HG03108 (cell line): Measurements from ENCODE around the gene MYLK4.
"Not testable (repeated sequence)": the region's sequence is repeated elsewhere in the genome, so short reads cannot be mapped to it uniquely, and the experiment has no call there.

Experiments
- ATAC-seq: cut with Tn5 transposase; IDR thresholded peaks from one replicate; pipeline ENCODE4 v1.9.1; 2021; ENCODE audit warnings: moderate library complexity; ENCODE audit not compliant: unreplicated experiment

The MYLK4 gene

DNA sequence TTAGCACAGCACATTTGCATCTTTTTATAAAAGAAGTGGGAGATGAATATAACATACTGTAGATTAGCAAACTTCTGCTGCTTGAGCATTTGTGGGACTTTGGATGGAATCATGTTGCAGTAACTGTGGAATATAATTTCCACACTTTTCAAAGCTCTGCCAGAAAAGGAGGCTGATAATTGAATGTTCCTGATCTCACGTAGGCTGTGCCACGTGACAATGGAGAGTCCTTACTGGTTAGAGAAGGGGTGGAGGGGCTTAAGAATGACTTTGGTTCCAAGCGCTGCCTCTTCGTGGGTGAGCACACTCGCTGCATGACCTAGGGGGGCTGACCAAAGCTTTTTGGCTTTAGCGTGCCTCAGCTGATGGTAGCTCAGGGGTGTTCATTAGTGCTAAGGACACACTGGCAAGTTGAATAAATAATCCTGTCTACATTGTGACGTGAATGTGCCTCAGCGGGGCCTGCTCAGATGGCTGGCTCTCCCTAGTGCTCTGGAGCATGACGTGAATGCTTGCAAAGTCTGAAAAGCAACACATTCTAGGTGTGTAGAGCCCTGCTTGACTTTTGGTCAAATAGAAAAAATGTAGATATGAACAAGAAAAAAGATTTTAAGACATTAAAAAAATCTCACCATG, 29.5 kb upstream of the MYLK4 start:
- ATAC-seq = no peak

GRCh38 chr6:2777249-2777648, 26.5 kb upstream of the MYLK4 start:
- ATAC-seq = no peak

DNA sequence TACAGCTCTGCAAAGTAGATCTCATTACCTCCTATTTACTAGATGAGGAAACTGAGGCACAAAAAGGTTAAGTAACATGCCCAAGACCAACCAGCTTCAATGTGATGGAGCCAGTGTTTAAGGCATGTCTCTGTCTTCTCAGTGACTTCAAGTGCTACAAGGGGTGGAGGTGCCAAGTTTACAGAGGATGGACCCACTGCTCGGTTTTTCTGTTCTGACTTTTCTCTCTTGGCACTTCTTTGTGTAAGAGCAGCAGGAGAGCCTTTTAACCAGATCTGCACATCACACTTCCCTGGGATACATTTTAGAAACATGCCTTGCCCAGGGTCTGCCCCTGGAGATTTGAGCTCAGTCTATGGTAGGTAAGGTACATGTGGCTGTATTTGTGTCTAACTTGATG, 24.3 kb upstream of the MYLK4 start:
- no peak for ATAC-seq

- ATAC-seq = no peak
Observed at GRCh38 chr6:2773449-2773848, 22.7 kb upstream of the MYLK4 start.

GRCh38 chr6:2772840-2773239, 22.1 kb upstream of the MYLK4 start:
- ATAC-seq = no peak

DNA sequence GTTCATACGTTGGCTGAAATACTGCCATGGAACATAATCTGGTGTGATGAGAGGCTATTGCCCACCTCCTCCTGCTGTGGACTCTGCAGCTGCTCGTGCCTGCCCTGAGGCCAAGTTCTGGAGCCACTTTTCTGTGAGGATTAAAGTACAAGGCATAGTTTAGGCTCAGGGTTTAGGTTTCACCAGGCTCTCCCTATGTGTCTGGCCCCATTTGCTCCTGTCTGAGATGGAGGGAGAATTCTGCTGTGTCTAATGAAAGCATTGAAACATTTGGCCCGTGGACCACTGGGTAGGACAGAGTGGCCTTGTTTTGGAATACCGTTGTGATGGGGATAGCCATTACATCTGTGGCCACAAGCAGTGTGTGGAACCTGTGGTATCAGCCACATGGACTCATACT, 20.4 kb upstream of the MYLK4 start:
- no peak for ATAC-seq

DNA sequence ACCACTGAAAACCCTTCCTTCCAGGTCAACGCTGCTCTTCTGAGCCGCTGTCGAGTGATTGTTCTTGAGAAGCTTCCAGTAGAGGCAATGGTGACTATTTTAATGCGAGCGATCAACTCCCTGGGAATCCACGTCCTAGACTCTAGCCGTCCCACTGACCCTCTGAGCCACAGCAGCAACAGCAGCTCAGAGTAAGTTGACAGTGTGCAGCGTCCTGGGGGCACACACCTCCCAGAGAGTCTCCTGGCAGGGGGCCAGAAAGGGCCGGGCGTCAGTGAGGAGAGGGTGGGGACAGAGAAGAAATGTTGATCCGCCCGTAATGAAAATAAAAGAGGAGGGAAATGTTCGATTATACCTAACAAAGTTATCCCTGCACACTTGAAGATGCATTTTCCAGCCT, 19.4 kb upstream of the MYLK4 start:
- no peak for ATAC-seq

GRCh38 chr6:2768696-2769095, 18.0 kb upstream of the MYLK4 start:
- no peak for ATAC-seq

GRCh38 chr6:2767657-2768524, 17.2 kb upstream of the MYLK4 start:
- ATAC-seq = no peak

- ATAC-seq = no peak
Observed at GRCh38 chr6:2766767-2767656, 16.3 kb upstream of the MYLK4 start.

DNA sequence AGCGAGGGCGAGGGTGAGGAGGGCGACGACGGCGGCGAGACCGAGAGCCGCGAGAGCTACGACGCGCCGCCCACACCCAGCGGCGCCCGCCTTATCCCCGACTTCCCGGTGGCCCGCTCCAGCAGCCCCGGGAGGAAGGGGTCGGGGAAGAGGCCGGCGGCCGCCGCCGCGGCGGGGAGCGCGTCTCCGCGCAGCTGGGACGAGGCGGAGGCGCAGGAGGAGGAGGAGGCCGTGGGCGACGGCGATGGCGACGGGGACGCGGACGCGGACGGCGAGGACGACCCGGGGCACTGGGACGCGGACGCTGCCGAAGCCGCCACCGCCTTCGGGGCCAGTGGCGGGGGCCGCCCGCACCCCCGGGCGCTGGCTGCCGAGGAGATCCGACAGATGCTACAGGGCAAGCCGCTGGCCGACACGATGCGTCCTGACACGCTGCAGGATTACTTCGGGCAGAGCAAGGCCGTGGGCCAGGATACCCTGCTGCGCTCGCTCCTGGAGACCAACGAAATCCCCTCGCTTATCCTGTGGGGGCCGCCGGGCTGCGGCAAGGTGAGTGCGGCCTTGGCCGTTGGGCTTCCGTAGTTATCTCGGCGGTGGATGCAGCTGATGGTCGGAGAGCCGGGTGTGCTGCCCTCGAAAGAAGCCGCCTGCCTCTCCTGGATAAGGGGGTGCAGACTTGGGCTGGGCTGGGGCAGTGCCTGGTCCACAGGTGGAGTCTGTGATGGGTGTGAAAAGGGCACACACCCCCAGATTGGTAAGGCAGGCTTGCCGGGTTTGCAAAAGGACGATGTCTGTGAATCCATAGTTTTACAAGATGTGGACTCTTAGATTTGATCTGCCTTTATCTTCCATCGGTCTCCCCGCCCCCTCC, 15.4 kb upstream of the MYLK4 start:
- ATAC-seq = peak; percentile 10

DNA sequence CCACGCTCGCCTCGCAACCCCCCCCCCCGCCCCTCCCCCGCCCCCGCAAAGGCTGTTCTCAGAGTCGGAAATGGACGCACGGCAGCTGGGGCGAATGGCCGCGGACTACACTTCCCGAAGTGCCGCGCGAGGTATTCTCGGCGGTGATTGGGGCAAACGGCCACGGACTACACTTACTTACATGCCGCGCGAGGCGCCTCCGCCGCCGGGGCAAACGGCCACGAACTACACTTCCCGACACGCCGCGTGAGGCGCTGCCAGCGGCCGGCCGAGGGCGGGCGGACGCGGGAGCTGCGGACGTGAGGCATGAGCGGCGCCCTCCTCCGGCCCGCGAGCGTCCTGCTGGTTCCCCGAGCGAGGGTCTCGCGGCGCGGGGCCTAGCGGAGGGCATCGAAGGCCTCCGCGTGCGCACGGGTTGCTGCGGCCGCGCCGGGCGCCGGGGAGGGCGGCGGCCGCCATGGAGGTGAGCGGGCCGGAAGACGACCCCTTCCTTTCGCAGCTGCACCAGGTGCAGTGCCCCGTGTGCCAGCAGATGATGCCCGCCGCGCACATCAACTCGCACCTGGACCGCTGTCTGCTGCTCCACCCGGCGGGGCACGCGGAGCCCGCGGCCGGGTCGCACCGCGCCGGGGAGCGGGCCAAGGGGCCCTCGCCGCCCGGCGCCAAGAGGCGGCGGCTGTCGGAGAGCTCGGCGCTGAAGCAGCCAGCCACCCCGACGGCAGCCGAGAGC, 14.6 kb upstream of the MYLK4 start, which contains the start of gene WRNIP1:
WRNIP1 (plus strand) TSS at position 228 of the 730 bp plus-strand sequence; CDS start at position 458, 230 bp downstream.
- peak; percentile 87 for ATAC-seq

DNA sequence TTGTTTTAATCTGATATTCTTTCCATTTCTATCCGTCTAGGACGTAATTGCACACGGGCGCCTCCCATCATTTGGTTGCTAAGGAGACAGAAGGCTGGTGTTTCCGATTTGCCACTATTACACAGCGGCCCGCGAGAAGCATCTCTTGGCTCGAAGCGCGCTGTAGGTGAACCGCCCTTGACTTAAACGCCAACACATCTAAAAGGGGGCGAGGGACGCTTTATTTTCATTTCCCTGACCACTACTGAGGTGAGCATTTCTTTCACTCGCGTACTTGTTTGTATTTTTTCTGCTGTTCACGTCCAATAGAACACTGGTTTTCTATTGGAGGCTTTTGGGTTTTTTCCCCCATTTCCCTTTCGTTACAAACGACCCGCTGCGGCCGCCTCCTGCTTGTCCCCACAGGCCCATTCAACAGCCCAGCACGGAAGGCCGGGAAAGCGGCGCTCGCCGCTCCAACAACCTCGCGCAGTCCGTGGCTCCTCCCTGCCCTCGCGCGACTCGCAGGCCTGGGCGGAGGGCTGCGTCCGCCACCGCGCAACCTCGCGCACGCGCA, 14.0 kb upstream of the MYLK4 start:
- ATAC-seq = peak; percentile 46

DNA sequence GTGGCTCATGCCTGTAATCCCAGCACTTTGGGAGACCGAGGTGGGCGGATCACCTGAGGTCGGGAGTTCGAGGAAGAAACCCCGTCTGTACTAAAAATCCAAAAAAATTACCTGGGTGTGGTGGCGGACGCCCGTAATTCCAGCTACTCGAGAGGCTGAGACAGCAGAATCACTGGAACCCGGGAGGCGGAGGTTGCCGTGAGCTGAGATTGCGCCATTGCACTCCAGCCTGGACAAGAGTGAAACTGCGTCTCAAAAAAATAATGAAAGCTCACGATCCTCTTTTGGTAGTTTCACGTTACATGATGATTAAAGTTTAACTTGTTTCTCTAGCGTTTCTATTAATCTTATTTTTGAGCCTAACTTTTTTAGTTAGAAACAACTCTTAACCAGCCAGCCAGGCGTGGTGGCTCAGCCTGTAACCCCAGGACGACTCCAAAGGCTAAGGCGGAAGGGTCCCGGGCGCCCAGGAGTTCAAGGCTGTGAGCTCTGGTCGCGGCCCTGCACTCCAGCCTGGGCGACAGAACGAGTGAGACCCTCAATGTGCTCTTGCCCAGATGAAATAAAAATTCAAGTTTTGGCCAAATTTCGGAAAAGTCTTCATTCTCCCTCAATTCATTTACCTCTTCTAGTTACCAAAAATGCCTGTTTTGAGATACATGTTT, 13.3 kb upstream of the MYLK4 start:
- ATAC-seq = no peak

DNA sequence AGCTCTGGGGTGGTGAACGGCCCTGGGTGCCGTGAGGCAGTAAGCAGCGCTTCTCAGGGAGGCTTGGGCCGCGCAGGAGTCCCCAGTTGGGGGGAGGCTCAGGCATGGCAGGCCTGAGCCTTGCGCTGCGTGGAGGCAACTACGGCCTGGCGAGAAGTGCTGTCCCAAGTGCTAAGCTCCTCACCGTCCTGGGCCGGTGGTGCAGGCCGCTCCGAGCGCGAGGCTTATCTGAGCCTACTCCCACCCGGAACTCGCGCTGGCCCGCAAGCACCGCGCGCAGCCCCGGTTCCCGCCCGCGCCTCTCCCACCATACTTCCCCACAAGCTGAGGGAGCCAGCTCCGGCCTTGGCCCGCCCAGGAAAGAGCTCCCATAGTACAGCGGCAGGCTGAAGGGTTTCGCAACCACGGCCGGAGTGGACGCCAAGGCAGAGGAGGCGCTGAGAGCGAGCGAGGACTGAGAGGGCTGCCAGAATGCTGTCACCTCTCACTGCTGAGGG, 12.7 kb upstream of the MYLK4 start:
- ATAC-seq = no peak

DNA sequence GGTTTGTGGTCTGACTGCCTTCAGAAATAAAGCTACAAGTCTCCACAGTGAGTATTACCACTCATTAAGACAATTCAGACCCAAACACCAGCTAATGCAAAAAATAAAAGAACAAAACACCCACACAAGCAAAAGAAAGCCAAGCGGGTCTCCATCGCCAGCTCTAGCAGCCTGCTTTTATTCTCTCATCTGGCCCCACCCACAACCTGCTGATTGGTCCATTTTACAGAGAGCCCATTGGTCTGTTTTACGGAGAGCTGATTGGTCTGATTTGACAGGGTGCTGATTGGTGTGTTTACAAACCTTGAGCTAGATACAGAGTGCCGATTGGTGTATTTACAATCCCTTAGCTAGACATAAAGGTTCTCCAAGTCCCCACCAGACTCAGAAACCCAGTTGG, 12.1 kb upstream of the MYLK4 start:
- ATAC-seq = not testable (repeated sequence)

- ATAC-seq = no peak
Observed at GRCh38 chr6:2760882-2761842, 10.4 kb upstream of the MYLK4 start.

- no peak for ATAC-seq
Observed at GRCh38 chr6:2758980-2759379, 8.3 kb upstream of the MYLK4 start.
